NCI-H2107 treated with DMSO at 0.1 percent for 48 hours (cell line): ENCODE data around the gene TRPM3.
A peak's percentile ranks its signal among the peaks of the same experiment; 100 is the strongest.

Source experiments
- DNase-seq: peaks from one replicate; lab custom pipeline; 2025; ENCODE audit not compliant: unreplicated experiment; lab: John Stamatoyannopoulos, UW

The TRPM3 gene

GRCh38 chr9:70616228-70616990 is 505.0 kb downstream of the TRPM3 start:
- DNase-seq, result no peak

- DNase-seq, result no peak
These were observed 505.8 kb downstream of the TRPM3 start for GRCh38 chr9:70615464-70616138.

GRCh38 chr9:70614786-70615463 is 506.5 kb downstream of the TRPM3 start:
- DNase-seq, result no peak

- DNase-seq, result no peak
These were observed 508.2 kb downstream of the TRPM3 start for GRCh38 chr9:70613024-70613768.

GRCh38 chr9:70610287-70610644 is 511.2 kb downstream of the TRPM3 start:
- no peak for DNase-seq

- no peak for DNase-seq
These were observed 511.7 kb downstream of the TRPM3 start for GRCh38 chr9:70609542-70610286.

GRCh38 chr9:70609011-70609410 is 512.4 kb downstream of the TRPM3 start:
- DNase-seq, result no peak

- DNase-seq, result no peak
These were observed 513.5 kb downstream of the TRPM3 start for GRCh38 chr9:70607926-70608325.

GRCh38 chr9:70607329-70607728 is 514.1 kb downstream of the TRPM3 start:
- no peak for DNase-seq

GRCh38 chr9:70603020-70603411 is 518.4 kb downstream of the TRPM3 start:
- no peak for DNase-seq

- peak; percentile 63 for DNase-seq
These were observed 519.0 kb downstream of the TRPM3 start for GRCh38 chr9:70602321-70603019.

GRCh38 chr9:70601000-70601951 is 520.1 kb downstream of the TRPM3 start:
- peak; percentile 74 for DNase-seq

GRCh38 chr9:70600506-70600905 is 520.9 kb downstream of the TRPM3 start:
- no peak for DNase-seq

GRCh38 chr9:70597886-70598285 is 523.5 kb downstream of the TRPM3 start:
- DNase-seq, result no peak

- no peak for DNase-seq
These were observed 526.2 kb downstream of the TRPM3 start for GRCh38 chr9:70595211-70595610.

- no peak for DNase-seq
These were observed 527.0 kb downstream of the TRPM3 start for GRCh38 chr9:70594386-70594944.

- no peak for DNase-seq
These were observed 528.2 kb downstream of the TRPM3 start for GRCh38 chr9:70593241-70593640.

- no peak for DNase-seq
These were observed 531.1 kb downstream of the TRPM3 start for GRCh38 chr9:70590315-70590677.
